SIG-M5 treated with dmso at 0.1 percent for 504 hours (cell line): Measurements from ENCODE around the gene PDCD11.
A peak's percentile ranks its signal among the peaks of the same experiment; 100 is the strongest.

ENCODE experiments used
- DNase-seq: peaks from one replicate; lab custom pipeline; 2025; ENCODE audit not compliant: unreplicated experiment; lab: John Stamatoyannopoulos, UW

The PDCD11 gene

GRCh38 chr10:103450201-103450695, 53.8 kb downstream of the PDCD11 start:
- no peak for DNase-seq

GRCh38 chr10:103451091-103451813, 54.8 kb downstream of the PDCD11 start:
- peak; percentile 13 for DNase-seq

- DNase-seq = peak; percentile 44
Observed at GRCh38 chr10:103451831-103452505, 55.5 kb downstream of the PDCD11 start, which contains the start of gene CALHM2. Gene CALHM2 (minus strand): TSS chr10:103452370. CDS start chr10:103449941, 2,429 bp downstream.

GRCh38 chr10:103452506-103453230, 56.2 kb downstream of the PDCD11 start:
- DNase-seq = no peak

- DNase-seq = no peak
Observed at GRCh38 chr10:103454026-103454425, 57.6 kb downstream of the PDCD11 start.

- DNase-seq = no peak
Observed at GRCh38 chr10:103455235-103455634, 58.8 kb downstream of the PDCD11 start.

GRCh38 chr10:103456074-103456660, 59.7 kb downstream of the PDCD11 start:
- no peak for DNase-seq

GRCh38 chr10:103457176-103457712, 60.8 kb downstream of the PDCD11 start:
- DNase-seq = no peak

GRCh38 chr10:103457896-103458583, 61.6 kb downstream of the PDCD11 start:
- no peak for DNase-seq

GRCh38 chr10:103458720-103459119, 62.3 kb downstream of the PDCD11 start, which contains the start of gene CALHM1:
Gene CALHM1 (minus strand): TSS chr10:103458900. CDS start chr10:103458751, 149 bp downstream.
- no peak for DNase-seq

- DNase-seq = no peak
Observed at GRCh38 chr10:103459615-103460014, 63.2 kb downstream of the PDCD11 start.

GRCh38 chr10:103463499-103463898, 67.1 kb downstream of the PDCD11 start:
- DNase-seq = no peak

GRCh38 chr10:103465411-103466179, 69.2 kb downstream of the PDCD11 start:
- DNase-seq = no peak

GRCh38 chr10:103466734-103467133, 70.3 kb downstream of the PDCD11 start:
- no peak for DNase-seq

- no peak for DNase-seq
Observed at GRCh38 chr10:103467406-103467805, 71.0 kb downstream of the PDCD11 start.

- no peak for DNase-seq
Observed at GRCh38 chr10:103469201-103469600, 72.8 kb downstream of the PDCD11 start.

- DNase-seq = peak; percentile 74
Observed at GRCh38 chr10:103470761-103471653, 74.6 kb downstream of the PDCD11 start.

GRCh38 chr10:103472005-103472404, 75.6 kb downstream of the PDCD11 start:
- DNase-seq = peak; percentile 22
